GM19043 (cell line): ENCODE results near the gene RNF212.
"Not testable (repeated sequence)": the region's sequence is repeated elsewhere in the genome, so short reads cannot be mapped to it uniquely, and the experiment has no call there.

Experiments
- ATAC-seq: cut with Tn5 transposase; IDR thresholded peaks from one replicate; pipeline ENCODE4 v1.9.1; 2021; ENCODE audit warnings: low read depth; ENCODE audit not compliant: unreplicated experiment

The RNF212 gene

DNA sequence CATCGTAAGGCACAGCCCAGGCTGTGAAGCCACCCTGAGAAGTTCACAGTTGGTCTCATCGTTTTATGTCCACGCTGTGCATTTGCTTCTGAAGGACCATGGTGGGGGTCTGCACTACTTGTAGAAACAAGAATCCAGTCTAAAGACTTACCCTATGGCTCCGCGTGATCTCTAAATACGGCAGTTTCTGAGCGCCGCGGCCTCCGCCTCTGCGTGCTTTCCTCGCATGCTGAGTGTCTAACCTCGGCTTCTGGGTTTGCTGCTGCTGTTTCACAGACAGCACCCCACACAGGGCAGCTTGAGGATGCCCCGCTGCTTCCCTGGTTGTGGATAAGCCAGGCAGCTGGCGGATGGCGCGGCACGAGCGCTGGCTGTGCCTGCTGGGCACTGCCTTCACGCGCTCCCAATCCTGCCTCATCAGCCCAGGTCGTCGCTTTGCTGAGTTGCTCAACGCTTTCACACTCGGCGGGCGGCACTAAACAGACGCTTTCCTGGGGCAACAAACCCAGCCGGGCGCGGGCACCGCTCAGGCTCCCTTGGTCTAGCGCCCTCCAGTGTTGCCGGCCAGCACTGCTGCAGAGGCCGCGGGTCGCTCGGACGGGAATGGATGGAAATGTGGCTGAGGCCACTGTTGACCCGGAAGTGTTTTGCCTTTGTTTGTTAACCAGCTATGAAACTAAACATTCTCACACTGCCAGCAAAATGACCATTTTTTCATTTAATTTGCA, 62.7 kb downstream of the RNF212 start:
- ATAC-seq = no peak

DNA sequence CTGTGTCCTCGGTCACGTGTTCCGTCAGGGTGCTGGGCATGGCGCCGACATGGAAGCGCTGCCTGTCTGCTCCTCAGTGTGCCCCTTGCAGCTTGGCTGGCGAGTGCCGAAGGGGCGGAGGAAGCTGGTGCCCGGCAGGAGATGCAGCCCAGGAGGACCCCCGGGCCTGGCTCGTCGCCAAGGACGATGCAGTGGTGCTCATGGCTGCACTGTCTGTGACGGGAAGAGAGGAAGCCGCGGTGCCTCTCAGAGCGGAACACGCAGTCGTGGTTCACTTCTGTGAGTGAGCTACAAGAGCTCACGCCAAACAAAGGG, 63.8 kb downstream of the RNF212 start:
- ATAC-seq = no peak

DNA sequence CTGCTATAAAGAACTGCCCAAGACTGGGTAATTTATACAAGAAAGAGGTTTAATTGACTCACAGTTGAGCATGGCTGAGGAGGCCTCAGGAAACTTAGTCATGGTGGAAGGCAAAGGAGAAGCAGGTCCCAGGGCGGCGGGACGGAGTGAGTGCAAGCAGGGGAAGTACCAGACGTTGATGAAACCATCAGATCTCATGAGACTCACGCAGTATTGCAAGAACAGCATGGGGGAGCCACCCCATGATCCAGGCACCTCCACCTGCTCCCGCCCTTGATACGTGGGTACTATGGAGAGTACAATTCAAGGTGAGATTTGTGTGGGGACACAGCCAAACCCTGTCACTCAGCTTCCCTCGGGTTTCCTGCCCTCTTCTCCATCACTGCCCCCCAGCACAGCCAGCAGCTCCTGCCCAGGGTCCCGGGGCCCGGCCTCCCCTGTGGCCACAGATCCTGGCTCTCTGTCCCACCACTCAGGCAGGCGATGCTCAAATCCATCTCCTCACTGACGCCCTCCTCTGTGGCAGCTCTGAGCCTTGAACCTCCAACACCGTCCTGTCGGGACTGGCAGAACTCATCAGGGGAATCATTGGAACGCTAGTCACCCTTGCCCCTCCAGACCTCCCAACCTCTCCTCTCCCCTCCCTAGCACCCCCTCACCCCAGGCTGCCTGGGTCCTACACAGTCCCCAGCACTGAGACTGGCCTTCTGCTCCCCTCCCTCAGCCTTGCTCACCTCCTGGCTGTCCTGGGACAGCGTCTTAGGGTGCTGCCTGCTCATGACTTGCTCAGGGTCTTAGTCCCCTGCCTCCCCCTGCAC, 64.4 kb downstream of the RNF212 start:
- ATAC-seq = no peak

DNA sequence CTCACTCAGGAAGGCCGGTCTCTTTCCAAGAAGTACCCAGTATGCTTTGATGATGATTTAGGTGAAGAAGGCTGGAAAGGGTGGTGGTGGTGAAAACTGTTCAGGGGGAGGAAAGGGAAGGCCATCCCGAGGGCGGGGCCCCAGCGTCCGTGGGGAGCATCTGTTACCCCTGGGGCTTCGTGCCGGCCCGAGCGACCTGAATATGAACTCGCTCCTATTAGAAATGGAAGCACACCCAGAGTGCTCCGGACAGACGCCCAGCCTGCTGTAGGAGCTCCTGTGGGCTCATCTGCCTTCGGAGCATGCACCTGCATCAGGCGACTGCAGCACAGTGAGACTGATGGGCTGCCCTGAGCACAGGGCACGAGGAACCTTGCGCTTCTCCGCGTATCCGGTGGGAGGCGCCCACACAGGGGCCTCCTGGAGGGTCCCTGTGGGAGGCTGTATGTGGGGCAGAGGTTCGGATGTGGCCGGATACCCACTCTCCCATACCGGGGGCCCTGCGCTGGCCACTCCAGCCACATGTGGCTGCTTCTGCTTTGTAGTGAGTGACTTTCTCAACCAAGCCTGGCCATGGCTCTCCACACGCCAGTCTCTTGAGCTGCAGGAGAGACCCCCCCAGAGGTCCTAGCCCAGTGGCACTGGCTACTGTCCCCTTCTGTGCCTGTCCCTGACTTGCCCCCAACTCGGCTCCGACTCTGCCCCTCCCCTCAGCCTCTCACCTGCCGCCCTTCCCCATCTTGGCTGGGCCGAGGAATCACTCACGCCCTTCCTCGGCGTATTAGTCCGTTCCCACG, 65.2 kb downstream of the RNF212 start:
- no peak for ATAC-seq

DNA sequence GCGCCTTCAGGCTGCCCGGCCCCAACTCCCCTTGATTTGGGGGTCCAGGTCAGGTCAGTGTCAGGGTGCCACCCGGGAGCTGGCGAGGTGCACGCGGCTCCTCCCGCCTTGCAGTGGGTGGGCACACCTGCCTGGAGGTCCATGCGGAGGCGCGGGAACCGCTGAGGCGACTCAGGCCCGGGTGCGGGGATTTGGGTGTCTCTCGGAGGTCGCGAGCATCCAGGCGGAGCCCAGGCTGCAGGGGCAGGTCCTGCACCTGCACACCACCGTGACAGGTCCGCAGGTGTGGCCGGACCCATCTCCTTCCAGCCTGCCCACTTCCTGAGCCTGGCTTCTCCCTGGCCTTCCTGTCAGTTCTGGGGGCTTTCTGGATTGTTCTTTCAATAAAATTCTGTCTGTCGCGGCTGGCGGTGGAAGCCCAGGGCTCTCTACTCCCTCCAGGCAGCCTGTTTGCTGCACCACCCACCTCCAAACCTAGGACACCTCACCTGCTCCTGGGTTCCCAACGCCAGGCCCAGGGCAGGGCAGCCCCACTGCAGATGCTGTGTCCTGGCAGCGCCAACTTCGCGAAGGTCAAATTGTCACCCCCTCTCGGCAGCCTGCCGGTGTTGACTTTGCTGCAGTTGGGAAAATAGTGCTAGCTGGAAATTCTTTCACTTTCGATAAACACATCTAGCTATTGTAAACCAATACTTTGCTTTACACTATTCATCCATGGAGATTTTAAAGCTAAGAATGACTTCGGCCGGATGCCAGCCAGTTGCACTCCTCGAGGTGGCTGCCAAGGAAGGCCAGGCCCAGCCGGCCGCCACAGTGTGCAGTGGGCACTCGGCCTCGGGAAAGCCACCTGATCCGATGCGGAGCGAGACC, 66.0 kb downstream of the RNF212 start:
- ATAC-seq = no peak

DNA sequence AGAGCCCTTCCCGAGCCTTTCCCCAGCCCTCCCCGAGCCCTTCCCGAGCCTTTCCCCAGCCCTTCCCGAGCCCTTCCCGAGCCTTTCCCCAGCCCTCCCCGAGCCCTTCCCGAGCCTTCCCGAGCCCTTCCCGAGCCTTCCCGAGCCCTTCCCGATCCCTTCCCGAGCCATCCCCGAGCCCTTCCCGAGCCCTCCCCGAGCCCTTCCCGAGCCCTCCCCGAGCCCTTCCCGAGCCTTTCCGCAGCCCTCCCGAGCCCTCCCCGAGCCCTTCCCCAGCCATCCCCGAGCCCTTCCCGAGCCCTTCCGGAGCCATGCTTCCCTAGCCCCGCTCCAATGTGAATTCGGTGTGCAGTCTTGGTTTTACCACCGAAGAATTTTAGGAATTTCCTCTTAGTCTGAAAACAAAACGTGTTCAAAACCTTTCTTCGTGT, 66.8 kb downstream of the RNF212 start:
- not testable (repeated sequence) for ATAC-seq

DNA sequence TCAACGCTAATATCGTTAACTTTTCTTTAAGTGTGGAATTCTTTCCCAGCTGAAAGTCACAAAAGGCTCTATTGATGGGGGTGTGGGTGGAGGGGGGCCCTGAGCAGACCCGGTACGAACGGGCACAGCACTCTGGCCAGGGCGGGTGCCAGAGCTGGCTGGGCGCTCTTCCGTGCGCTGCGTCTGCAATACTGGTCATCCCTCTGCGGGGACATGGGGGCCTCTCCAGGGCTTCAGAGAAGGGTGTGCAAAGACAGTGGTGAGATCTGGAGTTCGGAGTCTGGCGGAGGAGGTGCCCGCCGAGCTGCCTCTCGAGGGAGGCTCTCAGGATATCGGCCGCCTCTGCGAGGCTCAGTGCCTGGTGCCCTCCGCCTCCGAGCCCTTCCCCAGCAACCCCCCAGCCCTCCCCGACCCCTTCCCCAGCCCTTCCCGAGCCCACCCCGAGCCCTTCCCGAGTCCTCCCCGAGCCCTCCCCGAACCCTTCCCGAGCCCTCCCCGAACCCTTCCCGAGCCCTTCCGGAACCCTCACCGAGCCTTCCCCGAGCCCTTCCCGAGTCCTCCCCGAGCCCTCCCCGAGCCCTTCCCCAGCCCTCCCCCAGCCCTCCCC, 67.7 kb downstream of the RNF212 start:
- ATAC-seq = no peak

DNA sequence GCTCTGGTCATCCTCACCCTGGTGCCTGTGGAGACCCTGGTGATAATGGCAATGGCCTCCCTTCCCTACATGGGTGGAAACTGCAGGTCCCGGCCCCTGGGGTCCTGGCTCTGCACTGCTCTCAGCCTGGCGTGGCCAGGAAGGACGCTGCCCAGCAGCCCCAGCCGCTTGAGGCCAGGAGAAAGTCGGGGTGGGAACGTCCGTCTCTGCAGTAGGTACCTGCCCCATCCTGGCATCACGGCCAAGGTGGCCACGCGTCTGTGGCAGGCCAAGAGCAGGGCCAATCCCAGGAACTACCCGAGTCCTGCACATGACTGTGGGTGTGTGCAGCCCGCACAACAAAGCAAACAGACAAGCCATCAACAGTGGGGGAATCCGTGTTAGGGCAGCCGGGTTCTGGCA, 68.2 kb downstream of the RNF212 start:
- no peak for ATAC-seq

DNA sequence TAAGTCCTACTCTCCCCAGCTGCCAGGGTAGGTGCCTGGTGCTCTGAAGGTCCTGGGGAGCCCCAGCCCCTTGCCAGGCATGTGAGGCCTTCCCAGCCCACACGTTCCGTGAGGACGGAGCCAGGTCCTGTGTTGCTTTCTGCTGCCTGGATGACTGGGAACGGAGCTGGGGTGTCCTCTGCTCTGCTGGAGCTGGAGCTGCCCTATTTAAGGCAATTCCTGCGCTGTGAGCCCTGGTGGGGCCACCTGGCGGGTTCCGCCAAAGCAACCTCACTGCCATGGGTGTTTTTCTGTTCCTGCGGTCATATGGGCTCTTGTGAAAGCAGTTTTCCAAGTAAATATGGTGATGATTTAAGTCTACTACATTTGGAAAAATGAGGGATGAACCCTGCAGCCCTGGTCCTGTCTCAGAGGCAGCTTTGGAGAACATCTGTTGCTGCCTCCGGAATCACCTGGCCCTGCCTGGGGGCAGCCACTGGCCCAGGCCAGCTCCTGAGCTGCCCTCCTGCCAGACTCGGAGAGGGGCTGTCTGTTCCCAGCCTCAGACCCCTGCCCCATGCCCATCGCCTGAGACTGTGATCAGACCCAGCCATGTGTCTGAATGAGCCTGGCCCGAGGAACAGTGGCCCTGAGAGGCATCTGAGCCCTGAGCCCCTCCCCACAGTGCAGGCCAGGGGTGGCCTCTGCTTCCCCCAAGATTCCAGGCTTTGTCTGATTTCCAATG, 68.7 kb downstream of the RNF212 start:
- ATAC-seq = no peak

DNA sequence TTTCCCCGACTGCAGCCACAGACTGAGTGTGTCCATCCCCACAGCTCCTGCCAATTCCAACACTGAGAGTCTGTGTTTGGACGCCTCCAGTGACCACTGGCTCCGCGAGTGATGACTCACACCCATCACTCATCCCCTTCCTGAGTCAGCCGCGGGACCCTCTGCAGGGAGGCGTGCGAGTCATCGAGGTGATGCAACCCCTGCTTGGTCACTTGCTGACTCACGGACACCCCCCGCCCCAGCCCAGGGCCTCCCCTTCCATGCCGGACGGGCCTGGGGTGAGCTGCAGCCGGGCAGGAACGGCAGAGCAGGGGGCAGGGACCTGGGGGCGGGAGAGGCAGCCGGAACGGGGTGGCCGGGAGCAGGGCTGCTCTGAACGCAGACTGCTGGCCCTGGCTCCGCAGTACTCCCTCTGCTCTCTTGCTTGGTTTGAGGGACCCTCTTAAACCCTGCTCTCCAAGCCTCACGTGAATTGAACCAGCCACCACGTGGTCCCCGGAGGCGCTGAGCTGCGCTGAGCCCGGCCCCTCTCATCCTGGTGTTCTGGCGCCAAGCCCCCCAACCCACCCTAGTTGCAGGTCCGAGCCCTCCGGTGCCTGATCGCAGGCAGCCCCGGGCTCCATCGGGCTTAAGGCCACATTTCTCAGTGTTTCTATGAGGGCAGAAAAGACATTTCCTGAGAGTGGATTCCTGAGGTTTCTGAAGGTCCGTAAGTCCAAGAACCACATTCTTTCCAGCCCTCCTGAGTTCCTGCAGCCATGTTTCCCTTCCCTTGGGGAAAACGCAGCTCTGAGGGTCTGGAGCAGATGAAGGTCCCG, 69.5 kb downstream of the RNF212 start:
- ATAC-seq = no peak

DNA sequence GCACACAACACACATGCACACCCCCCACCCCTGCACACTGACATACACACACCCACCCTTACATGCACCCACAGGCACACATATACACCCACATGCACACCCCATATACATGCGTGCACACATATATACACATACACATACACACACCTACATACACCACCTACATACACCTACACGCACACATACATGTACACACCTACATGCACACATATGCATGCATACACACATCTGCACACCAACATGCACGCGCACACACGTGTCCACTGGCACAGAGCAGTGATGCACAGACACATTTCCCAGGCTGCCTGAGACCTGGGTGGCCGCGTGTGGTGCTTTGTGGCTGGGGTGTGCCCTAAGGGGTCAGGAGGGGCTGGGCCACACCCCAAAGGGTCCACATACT, 70.2 kb downstream of the RNF212 start:
- no peak for ATAC-seq

DNA sequence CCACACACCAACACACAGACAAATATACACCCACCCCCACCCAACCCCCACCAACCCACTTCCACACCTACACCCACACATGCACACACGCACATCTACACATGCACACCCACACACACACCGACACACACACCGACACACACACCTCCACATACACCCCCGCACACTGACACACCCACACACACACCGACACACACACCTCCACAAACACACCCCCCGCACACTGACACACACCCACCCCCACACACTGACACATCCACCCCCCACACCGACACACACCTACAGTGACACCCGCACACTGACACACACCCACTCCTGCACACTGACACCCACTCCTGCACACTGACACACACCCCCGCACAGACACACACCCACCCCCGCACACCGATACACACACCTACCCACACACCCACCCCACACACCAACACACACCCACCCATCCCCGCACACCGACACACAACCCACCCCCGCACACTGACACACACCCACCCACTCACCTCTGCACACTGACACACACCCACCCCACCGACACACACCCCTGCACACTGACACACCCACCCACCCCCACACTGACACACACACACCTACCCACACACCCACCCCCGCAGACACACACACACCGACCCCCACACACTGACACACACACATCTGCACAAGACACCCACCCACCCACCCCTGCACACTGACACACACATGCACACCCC, 70.9 kb downstream of the RNF212 start:
- no peak for ATAC-seq

DNA sequence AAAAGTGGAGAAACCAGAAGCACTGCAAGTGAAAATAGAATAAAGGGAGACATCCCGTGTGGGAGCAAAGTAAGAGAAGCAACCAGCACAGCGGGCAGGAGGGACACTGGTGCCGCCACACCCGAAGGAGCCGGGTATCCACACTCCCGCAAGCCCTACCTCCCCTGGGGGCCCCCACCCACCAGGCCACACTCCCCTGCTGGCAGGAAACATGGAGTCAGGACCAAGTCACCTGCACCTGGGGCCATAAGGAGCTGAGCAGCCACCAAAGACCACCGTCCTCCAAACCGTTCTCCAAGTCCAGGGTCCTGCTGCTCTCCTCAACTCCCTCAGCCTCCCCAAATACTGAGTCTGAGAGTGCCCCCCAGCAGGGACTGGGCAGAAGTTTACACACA, 71.4 kb downstream of the RNF212 start:
- ATAC-seq = no peak

DNA sequence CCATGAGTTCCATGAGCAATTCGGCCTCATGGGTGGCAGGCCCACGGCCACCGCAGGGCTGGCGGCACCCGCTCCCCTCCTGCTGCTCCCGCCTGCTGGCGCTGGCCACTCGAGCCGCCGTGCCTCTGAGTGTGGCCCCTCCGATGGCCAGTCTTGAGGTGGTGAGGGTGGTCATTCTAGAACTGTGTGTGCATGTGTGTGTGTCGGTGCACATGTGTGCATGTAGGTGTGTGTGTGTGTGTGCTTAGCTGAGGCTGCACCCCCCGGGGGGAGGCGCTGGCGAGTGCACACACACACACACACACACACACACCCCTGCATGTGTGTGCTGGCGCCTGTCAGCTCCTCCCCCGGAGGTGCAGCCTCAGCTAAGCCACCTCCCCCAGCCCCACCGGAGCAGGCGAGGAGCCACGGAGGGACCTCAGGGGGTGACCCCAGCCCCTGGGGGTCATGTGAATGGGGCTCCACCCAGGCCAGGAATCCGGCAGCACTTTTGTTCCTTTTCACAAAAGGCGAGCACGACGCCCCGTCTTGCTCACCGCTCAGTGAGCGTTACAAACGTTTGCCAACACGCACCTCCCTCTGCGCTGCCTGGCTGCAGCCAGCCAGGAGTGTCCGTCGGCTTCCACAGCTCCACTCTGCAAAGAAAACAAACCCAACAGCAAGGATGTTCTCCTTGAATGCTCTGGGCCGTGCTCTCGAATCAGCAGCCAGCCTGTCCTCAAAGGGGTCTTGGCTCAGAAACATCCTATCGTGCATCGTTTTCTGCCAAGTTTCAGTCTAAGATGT, 72.0 kb downstream of the RNF212 start:
- ATAC-seq = no peak

DNA sequence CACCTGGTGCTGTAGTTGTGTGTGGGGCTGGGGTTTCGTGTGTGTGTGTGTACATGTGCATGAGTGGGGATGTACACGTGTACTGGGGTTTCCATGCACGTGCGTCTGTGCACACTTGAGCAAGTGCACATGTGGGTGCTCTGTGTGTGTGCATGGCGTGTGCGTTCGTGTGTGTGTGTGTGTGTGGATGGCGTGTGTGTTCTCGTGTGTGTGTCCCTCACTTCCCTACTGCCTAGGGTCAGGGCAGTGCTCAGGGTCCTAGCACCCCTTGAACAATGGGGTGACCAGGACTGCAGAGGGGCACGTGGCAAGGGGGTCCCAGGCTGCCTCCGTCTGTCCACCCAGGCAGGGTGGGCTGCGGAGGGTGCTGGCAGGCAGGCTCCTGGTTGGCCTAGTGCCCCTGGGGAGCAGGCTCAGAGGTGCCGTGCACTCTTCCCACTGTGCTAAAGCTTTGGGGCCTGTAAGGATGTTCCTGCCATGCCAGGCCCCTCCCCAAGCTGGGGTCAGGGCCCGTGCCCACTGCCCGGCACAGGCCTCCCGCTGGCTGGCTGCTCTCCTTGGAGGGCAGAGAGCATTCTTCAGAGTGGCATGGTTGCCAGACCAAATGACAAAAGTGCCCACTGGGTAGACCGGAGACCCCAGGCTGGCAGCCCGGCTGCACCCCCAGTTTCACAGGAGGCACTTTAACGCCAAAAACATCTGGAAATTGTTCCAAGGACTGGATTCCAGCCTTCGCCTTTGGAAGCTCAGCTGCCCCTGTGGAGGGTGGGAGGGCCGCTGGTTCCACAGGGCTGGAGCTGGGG, 72.8 kb downstream of the RNF212 start:
- ATAC-seq = no peak
